Kidney (tissue), 14 donors: ENCODE results near the gene IVNS1ABP. TPM values are rescaled to one million over a fixed set of nuclear protein-coding genes. Genes with fewer than 3 reads are reported as not detected.

ENCODE experiments used
- DNase-seq, 5 donors: peaks; one replicate each; pipeline ENCODE4 v3.0.0-alpha.2; 2013 to 2020
- FAIRE-seq: peaks from 2 replicates; lab custom pipeline; 2012; peaks lifted over from hg19 to GRCh38; lab: Jason Lieb, UNC
- H3K27ac ChIP-seq, 2 donors: one replicate each; pipeline ENCODE4 v1.7.0; 2013; ENCODE audit warnings: low read depth in 2 of 2, low read length in 2 of 2, inconsistent platforms in 1 of 2
- H3K27me3 ChIP-seq: one replicate; pipeline ENCODE4 v1.7.1; 2013; ENCODE audit warnings: low read length, inconsistent platforms; ENCODE audit not compliant: control insufficient read depth, insufficient read depth
- H3K36me3 ChIP-seq, 3 donors: one replicate each; pipeline versions ENCODE4 v1.7.0 to v1.7.1; 2013; ENCODE audit warnings: low read length in 3 of 3, control low read depth in 1 of 3, inconsistent platforms in 1 of 3; ENCODE audit not compliant: insufficient read depth in 3 of 3, control insufficient read depth in 2 of 3
- H3K4me1 ChIP-seq, 3 donors: one replicate each; pipeline versions ENCODE4 v1.7.0 to v1.7.1; 2013; ENCODE audit warnings: low read length in 3 of 3, inconsistent platforms in 1 of 3, low read depth in 1 of 3; ENCODE audit not compliant: control insufficient read depth in 2 of 3, insufficient read depth in 2 of 3
- H3K4me3 ChIP-seq, 3 donors: one replicate each; pipeline versions ENCODE4 v1.7.0 to v1.8.1; 2013; ENCODE audit warnings: low read length in 3 of 3, control low read depth in 1 of 3, inconsistent platforms in 1 of 3
- H3K9ac ChIP-seq, 3 donors: one replicate each; pipeline versions ENCODE4 v1.7.0 to v1.7.1; 2013; ENCODE audit warnings: low read length in 3 of 3, control low read depth in 1 of 3, inconsistent platforms in 1 of 3
- H3K9me3 ChIP-seq, 3 donors: one replicate each; pipeline versions ENCODE4 v1.7.0 to v1.7.1; 2013; ENCODE audit warnings: low read length in 3 of 3, control low read depth in 1 of 3, inconsistent platforms in 1 of 3; ENCODE audit not compliant: control insufficient read depth in 2 of 3, insufficient read depth in 1 of 3
- intact Hi-C: fragments of 100-400 bp; cut with DNase I; formaldehyde crosslinking; loops from one replicate; pipeline ENCODE4 v1.11.1; 2022
- polyA plus RNA-seq: library from polyadenylated mRNA; stranded (reverse); fragments of 350-450 nt; fragmentation: Illumina TruSeq; extraction: RNeasy Lipid Tissue Mini Kit (QIAGEN cat#74804); gene quantifications from one replicate; pipeline ENCODE4 v1.2.3, GENCODE V29; 2014; ENCODE audit warnings: low read depth, low replicate concordance; ENCODE audit not compliant: insufficient read depth
- total RNA-seq: library from RNA; stranded (reverse); fragmentation: NEBNext Ultra II Directional; extraction: Animal tissue kit (Norgen Biotek cat#: 25700); gene quantifications from one replicate; pipeline ENCODE4 v1.2.1, GENCODE V29; 2021
- TF ChIP-seq, protein P1 (sequence below): IDR thresholded peaks from 3 replicates; pipeline ENCODE4 v1.5.1; 2012; ENCODE audit warnings: mild to moderate bottlenecking, moderate library complexity, borderline replicate concordance; ENCODE audit not compliant: insufficient read depth; ENCODE audit errors: extremely low read depth
- donor health status: control.
- donor health status: control.
- donor health status: control.
- donor health status: control.
- donor health status: control.
- donor health status: DM: yes; HTN: yes; CAD: no.
- donor health status: Normal renal cell carcinoma (clear cell type).

The IVNS1ABP gene
- total and polyA plus RNA-seq, 2 donors from 2014 or later: 115 to 198 TPM

DNA sequence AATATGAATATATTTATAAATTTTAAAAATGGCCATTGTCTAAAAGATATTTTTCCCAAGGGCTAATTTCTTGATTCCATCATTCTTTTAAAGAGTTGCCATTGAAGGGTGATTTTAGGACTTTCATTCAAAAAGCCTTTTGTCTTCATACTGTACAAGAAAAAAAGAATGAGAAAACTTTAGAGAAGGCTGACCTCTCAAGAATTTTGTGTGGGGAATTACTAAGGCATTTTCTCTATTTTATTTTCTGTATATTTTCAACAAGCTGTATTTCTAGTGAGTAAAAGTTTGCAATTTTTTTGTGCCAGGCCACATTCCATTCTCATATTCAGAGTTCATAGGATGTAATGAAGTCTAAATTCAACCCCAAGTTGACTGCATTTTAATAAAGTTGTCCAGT is 49.3 kb downstream of the IVNS1ABP start:
- H3K27ac ChIP-seq: no peak overlapping the region
- no peaks in the 10 kb centered on the region for H3K9me3 ChIP-seq
- intact Hi-C loops: no loop called here
- H3K4me3 ChIP-seq: no peak overlapping the region
- H3K4me1 ChIP-seq: no peaks in the 10 kb centered on the region
- FAIRE-seq (no peak), DNase-seq (no peak)
- no peaks in the 10 kb centered on the region for H3K36me3 ChIP-seq
- no peak overlapping the region for H3K9ac ChIP-seq
- no peaks in the 10 kb centered on the region for H3K27me3 ChIP-seq
- TF ChIP-seq, protein P1, sequence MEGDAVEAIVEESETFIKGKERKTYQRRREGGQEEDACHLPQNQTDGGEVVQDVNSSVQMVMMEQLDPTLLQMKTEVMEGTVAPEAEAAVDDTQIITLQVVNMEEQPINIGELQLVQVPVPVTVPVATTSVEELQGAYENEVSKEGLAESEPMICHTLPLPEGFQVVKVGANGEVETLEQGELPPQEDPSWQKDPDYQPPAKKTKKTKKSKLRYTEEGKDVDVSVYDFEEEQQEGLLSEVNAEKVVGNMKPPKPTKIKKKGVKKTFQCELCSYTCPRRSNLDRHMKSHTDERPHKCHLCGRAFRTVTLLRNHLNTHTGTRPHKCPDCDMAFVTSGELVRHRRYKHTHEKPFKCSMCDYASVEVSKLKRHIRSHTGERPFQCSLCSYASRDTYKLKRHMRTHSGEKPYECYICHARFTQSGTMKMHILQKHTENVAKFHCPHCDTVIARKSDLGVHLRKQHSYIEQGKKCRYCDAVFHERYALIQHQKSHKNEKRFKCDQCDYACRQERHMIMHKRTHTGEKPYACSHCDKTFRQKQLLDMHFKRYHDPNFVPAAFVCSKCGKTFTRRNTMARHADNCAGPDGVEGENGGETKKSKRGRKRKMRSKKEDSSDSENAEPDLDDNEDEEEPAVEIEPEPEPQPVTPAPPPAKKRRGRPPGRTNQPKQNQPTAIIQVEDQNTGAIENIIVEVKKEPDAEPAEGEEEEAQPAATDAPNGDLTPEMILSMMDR: no peak

DNA sequence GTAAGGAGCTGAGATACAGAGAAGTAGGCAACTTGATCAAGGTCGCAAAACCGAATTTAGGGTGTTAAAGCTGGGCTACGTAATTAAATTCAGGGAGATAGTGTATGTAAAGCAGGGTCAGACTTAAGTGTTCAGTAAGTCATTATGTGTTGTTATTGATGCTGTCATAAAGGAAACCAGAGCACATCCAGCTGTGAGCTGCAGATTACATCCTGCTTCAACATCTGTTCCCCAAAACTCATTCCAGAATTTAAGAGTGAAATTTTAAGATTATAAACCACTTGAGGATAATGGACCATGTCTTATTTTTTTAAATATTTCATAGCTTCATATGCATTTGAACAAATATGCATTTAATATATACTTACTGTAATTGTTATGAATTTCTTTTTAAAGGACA is 49.7 kb downstream of the IVNS1ABP start:
- Histone ChIP-seq H3K4me1 (no peaks in the 10 kb centered on the region), H3K36me3 (no peaks in the 10 kb centered on the region)
- FAIRE-seq: peak; percentile 6

DNA sequence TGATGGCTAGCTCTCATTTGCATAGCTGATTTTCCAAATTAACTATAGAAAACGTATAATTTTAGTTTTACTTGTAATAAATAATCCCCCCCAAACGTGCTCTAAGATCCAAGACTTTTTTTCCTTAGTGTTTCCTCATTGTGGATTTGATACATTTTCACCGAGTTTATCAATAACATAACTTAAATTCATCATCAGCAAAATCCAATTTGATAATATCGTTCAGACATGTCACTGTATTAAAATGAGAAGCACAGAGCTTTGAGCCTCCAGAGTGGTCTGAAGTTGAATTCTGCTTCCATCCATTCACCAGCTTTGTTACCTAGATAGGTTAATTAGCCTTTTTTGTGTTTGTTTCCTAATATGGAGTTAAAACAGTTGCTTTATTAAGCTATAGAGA is 51.7 kb downstream of the IVNS1ABP start:
- Histone ChIP-seq H3K27me3 (no peaks in the 10 kb centered on the region), H3K4me3 (no peak overlapping the region), H3K36me3 (no peaks in the 10 kb centered on the region), H3K9me3 (no peaks in the 10 kb centered on the region), H3K4me1 (no peaks in the 10 kb centered on the region), H3K27ac (no peak overlapping the region), H3K9ac (no peak overlapping the region)
- TF ChIP-seq, protein P1: no peak
- intact Hi-C loops: no loop called here
- DNase-seq (no peak), FAIRE-seq (no peak)

More for the DNA sequence above, 49.7 kb downstream of the IVNS1ABP start:
- DNase-seq: no peak
- H3K27me3 ChIP-seq: no peaks in the 10 kb centered on the region
- TF ChIP-seq, protein P1: no peak
- H3K27ac ChIP-seq: no peak overlapping the region
- H3K9ac ChIP-seq: no peak overlapping the region
- H3K9me3 ChIP-seq: no peaks in the 10 kb centered on the region
- H3K4me3 ChIP-seq: no peak overlapping the region
- intact Hi-C loops: no loop called here

DNA sequence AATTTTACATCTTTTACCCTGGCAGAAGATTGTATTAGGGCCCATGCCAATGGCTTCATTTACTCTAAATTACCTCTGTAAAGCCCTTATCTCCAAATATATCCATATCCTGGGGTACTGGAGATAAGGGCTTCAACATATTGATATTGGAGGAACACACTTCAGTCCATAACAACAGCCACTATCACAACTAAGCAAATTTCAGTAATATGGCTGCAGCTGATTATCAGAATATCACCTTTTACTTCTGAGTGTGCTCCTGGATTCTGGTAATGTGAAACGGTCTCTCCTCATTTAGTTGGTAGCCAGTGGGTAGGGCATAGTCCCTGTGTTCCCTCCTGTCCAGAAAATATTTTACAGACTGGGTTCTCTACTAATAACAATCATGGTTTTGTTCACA is 53.3 kb downstream of the IVNS1ABP start:
- H3K27me3 ChIP-seq: no peaks in the 10 kb centered on the region
- no peak overlapping the region for H3K27ac ChIP-seq
- TF ChIP-seq, protein P1: no peak
- no peak for FAIRE-seq
- intact Hi-C loops: no loop called here
- no peaks in the 10 kb centered on the region for H3K9me3 ChIP-seq
- H3K4me3 ChIP-seq: no peak overlapping the region
- no peaks in the 10 kb centered on the region for H3K36me3 ChIP-seq
- no peak overlapping the region for H3K9ac ChIP-seq
- no peaks in the 10 kb centered on the region for H3K4me1 ChIP-seq
- DNase-seq: no peak
